ENCODE results near the gene SPRR1B.

DNA sequence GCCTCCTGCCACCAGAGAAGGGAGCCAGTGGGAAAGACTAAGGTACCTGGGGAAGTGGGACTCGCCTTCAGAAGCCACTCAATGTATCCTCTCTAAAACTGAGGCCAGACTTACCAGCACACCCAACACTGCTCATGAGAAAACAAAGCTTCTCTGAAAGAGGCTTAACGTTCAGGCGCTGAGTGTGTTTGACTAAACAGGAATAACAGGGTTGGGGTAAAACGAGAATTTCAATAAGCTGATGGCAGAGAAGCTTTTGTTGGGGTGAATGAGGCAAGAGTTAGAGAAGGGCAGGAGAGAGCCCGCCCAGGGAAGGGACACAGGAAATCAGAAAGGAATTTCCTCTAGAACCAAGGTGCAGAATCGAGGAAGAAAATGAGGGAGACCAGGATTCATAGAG, 31.2 kb upstream of the SPRR1B start:
- TF ChIP-seq CTCF (IDR thresholded peaks at IDR 0.05) (no peak), POLR2A (IDR thresholded peaks at IDR 0.05) (no peak)

All from breast epithelium (tissue), 3 donors.